Activated CD4-positive, alpha-beta T cell treated with anti-CD3 and anti-CD28 coated beads for 24 hours (primary cell): ENCODE data around the gene GRM8.

Experiments used
- DNase-seq, 2 donors: peaks; one replicate each; pipeline ENCODE4 v3.0.0-alpha.2; 2020; ENCODE audit warnings: low read depth in 2 of 2

GRM8 gene

GRCh38 chr7:127146746-127147536 lies 105.8 kb downstream of the GRM8 start:
- no peak for DNase-seq

GRCh38 chr7:127137146-127137545 lies 115.6 kb downstream of the GRM8 start:
- DNase-seq, result no peak

DNA sequence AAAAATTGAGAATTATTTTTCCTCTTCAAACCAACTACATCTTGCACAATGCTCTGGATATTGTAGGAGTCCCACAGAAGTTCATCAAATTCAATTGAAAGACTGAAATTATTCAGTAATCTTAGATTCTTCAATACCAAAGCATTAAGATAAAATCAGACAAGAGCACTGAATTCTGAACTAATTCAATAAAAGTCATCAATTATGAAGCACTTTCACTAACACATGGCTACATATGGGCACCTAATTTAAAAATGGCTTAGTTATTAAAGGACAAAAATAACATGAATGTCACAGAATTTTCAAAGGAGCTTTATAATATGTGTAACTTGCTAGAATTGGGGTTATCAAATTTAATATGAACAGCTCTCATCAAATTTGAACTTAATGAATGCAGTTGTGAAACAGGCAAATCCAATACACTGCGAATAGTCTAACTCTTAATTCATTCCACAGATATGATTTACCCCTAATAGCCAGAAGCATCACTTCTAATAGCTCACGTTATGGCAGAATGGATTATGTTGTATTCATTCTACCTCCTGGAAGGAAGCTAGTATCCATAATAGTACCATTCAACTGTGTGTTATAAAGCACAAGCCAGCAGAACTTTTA lies 116.8 kb downstream of the GRM8 start:
- DNase-seq, result no peak

DNA sequence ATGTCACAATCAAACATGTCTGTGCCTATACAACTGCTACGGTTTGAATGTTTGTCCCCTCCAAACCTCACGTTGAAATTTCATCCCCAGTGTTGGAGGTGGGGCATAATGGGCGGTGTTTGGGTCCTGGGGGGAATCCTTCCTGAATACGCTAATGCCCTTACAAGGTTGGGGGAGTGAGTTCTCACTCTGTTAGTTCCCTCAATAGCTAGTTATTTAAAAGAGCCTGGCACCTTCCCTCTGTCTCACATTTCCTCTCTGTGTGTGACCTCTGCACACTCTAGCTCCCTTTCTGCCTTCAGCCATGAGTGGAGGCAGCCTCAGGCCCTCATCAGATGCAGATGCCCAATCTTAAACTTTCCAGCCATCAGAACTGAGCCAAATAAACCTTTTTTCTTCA lies 129.5 kb downstream of the GRM8 start:
- DNase-seq, result no peak

GRCh38 chr7:127119517-127119916 lies 133.2 kb downstream of the GRM8 start:
- DNase-seq, result no peak

DNA sequence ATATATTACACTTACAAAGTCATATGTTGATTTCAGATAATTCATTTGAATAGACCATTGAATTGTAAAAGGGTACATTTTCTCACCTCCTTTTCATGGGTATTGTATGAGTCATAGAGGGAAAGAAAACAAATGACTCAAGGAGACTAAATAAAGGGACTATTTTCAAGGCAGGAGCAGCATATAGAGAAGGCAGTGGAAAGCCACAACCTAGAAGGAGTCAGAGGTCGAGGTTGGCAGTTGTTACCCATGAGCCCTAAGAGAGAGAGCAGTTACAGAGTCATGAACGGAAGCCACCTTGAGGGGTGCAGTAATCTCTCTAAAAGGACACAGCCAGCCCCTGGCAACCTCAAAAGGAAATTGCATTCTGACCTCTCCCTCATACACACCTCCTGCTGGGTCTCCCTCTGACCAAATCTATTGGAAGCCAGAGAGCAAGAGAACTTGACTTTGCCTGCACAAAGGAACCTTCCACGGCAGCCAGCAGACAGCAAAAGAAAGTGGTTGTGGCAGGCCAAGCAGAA lies 137.9 kb downstream of the GRM8 start:
- no peak for DNase-seq

- no peak for DNase-seq
Observed at GRCh38 chr7:127107601-127108007, 145.1 kb downstream of the GRM8 start.

GRCh38 chr7:127093340-127093739 lies 159.4 kb downstream of the GRM8 start:
- DNase-seq, result no peak

- no peak for DNase-seq
Observed at GRCh38 chr7:127091620-127092019, 161.1 kb downstream of the GRM8 start.

GRCh38 chr7:127089146-127089545 lies 163.6 kb downstream of the GRM8 start:
- no peak for DNase-seq

- no peak for DNase-seq
Observed at GRCh38 chr7:127081539-127081938, 171.2 kb downstream of the GRM8 start.

DNA sequence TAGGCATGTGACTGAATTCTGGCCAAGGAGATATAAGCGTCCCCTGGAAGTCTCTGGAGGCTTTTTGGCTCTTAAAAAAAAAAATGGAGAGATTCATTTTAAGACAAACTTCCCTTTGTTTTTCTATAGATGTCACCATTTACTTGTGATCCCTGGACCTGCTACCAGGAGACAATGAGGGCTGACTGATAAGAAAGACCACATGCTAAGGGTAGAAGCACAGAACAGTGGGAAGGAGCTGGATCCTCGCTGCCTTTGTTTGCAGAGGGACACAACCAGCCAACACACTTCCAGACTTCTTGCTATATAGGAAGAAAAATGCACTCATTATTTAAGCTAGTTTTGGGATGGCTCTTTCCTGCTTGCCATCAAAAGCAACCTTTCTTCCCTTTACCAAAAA lies 172.2 kb downstream of the GRM8 start:
- no peak for DNase-seq

DNA sequence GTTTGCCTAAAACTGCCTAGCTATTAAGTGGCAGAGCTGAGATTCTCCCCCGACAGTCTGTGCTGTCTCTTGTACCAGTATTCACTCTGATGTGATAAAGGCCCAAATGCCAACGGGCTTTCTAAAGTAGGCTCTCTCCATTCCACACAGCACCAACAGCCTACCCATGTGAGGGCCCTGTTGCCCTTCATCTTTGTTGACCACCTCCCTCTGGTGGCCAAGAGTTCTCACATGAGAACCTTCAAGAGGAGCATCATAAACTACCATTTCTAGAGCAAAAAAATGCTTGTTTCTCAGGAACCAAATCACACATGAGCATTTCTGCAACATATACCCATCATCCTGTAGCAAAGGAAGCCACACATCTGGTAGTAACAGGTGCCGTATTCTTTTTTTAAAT lies 185.8 kb downstream of the GRM8 start:
- no peak for DNase-seq

GRCh38 chr7:127059475-127059874 lies 193.3 kb downstream of the GRM8 start:
- DNase-seq, result no peak

DNA sequence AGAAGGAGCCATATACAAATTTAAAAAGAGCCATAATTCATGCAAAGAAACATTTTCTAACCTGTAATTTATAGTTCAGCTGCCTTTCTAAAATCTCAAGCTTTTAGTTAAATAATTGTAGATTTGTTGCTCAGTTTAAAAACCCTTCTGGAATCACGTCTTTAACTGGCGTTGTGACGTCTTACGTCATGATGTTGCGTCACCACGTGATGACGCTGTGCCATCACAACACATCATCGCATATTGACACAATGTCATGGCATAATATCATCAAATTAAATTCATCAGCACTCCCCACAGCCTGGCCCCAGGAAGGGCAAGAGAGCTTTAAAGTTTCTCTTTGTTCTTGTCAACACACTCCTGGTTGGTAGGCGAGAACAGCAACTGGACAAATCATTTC lies 194.8 kb downstream of the GRM8 start:
- DNase-seq, result no peak

- DNase-seq, result no peak
Observed at GRCh38 chr7:127056202-127056601, 196.5 kb downstream of the GRM8 start.

DNA sequence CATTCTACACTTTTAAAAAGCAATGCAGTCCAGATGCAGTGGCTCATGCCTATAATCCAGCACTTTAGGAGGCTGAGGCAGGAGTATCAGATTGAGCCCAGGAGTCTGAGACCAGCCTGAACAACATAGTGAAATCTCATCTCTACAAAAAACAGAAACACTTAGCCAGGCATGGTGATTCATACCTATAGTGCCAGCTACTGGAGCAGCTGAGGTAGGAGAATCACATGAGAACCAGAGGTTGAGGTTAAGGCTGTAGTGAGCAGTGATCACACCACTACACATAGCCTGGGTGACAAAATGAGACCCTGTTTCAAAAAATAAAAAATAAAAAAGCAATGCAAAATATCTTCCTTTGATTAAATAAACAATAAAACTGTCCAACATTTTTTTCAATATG lies 205.2 kb downstream of the GRM8 start:
- DNase-seq, result no peak

GRCh38 chr7:127041689-127042452 lies 210.9 kb downstream of the GRM8 start:
- DNase-seq, result no peak

GRCh38 chr7:127040042-127040441 lies 212.7 kb downstream of the GRM8 start:
- no peak for DNase-seq

DNA sequence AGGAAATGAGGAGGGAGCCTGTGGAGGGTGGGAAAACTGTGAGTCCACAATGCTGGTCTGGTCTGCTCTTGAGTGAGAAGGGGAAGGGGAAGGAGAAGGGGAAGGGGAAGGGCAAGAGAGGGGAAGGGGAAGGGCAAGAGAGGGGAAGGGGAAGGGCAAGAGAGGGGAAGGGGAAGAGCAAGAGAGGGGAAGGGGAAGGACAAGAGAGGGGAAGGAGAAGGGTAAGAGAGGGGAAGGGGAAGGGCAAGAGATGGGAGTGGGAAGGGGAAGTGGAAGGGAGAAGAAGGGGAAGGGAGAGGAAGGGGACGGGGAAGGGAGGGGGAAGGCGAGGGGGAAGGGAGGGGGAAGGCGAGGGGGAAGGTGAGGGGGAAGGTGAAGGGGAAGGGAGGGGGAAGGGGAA lies 213.2 kb downstream of the GRM8 start:
- DNase-seq, result no peak

DNA sequence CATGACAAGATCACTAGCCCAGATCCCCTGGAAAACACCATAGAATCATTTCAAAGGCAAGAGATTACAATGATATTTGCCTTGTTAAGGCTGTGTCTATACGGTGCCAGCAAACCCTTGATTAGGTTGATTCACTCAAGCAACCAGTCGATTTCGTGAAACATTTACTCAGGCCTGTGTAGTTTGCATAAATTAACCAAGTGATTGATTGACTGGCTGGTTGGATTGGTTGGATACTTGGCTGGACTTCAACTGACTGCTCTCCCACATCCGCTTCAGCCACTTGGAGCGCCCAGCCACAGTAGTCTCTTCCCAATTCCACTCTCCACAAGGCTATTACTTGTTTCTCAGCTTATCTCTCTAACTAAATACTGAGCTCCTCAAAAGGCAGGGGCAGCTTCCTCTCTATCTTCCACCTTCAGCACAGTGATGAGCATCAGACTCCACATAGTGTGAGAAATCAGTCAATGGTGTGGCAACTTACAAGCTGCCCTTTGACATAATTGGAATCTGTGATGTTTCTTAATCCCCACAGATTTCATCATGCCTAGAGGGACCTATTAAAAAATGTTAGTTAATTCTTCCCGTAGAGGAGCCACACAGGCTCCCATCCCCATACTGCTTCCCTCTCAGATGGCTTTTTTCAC lies 217.4 kb downstream of the GRM8 start:
- no peak for DNase-seq

DNA sequence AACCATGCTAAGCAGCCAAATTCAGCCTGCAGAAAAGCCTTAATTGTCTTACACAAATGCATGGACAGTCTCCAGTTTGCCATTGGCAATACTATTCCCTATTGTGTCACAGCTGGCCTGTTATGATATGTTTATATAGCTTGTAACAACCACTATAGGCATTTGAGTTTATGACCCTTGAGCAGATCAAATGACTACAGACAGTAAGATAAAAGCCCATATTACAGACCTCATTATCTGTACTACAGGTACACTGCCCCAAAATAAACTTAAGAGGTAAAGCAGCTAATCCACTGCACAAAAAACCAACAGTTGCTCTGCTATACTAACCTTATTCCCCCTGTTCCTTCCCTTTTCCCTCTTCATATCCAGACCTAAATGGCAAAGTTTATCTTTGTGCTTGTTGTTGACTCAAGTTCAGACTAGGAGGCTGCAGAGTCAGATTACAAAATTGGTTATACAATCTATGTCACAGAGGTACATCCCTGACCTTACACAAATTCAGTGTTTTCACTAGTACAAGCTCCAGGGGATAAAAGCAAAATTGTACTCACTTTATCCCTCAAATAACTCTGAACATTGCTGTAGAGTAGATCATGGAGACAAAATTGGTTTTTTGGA lies 218.4 kb downstream of the GRM8 start:
- DNase-seq, result no peak
